H54 (cell line): Measurements from ENCODE around the gene CXCR6.

ENCODE experiments used
- DNase-seq: peaks from one replicate; pipeline ENCODE4 v3.0.0; 2011; ENCODE audit warnings: low spot score, mixed read lengths; ENCODE audit not compliant: insufficient read length
- FAIRE-seq: peaks from 3 replicates; lab custom pipeline; 2011; peaks lifted over from hg19 to GRCh38; lab: Jason Lieb, UNC
- POLR2A ChIP-seq: IDR thresholded peaks from 2 replicates; pipeline ENCODE4 v1.6.1; 2011; ENCODE audit warnings: low read depth, mild to moderate bottlenecking, low read length

Gene CXCR6

DNA sequence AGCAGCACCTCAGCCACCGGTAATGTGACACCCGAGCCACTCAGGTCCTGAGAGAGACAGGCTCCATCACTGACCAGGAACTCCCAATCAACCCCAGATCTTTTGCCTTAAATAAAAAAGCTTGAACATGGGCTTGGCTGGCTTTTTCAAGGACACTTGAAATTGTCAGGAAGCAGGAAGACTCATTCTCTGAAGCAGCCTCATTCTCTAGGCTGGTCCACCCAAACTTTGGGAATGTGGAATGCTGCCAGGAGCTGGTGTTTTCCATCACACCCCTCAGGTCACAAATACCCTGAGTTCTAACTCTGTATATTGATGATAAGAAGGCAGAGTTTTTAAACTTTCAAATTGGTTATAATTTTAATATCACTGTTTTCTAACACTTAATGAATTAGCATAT is 17.0 kb downstream of the CXCR6 start:
- no peak for DNase-seq
- no peak for TF ChIP-seq POLR2A
- FAIRE-seq: no peak

DNA sequence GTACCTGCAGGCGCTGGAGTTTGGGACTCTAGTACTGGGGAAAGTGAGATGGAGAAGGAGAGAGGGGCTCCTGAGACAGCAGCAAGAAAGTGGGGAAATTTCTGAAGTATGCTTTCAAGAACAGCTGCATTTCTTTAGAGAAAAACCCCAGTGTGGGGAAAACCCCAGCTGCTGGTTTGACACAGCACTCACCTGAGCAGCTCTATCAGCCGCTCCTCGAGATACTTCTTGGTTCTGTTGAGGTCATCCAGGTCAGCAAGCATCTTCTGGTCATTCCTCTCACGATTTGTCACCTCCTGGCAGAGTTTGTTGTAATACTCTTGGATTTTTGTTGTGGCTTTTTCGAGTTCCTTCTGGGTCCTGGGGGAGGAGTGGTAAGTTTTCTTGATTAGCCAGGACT is 18.8 kb downstream of the CXCR6 start:
- no peak for FAIRE-seq
- TF ChIP-seq POLR2A: no peak
- DNase-seq: no peak

DNA sequence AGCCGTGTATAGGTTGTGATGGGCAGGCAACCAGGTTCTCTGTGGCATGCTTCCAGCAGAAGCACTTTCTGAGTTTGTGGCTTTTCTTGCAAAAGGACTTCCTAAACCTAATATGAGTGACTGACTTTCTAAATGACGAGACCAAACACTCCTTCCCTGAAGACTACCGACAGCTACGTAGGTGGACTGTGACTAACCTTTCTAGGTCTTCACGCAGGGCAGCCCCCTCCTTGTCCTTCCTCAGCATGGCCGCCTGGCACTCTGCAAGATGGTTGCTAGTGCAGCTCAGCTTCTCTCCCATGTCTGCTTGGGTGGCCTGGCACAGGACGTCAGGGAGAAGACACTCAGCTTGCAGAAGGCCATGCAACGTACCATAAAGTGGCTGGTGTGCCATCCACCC is 20.9 kb downstream of the CXCR6 start:
- FAIRE-seq: no peak
- DNase-seq: no peak
- no peak for TF ChIP-seq POLR2A

DNA sequence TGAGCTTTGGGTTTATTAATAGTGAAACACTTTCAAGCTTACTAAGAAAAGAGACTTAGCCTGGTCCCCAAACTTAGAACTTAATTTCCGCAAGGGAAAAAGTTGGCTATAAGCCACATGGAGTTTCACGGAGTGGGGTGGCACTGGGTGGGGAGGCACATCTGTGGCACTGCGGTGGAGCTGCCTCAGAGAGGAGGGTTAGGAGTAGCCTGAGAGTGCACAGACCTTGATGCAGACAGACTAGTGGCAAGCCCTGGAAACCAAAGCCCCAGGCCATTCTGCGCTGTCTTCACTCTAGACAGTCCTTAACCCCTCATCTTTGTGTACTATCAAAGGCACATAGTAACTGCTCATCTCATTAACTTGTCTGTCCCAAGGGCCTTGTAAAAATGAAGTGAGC is 22.0 kb downstream of the CXCR6 start:
- no peak for TF ChIP-seq POLR2A
- FAIRE-seq (no peak), DNase-seq (no peak)

DNA sequence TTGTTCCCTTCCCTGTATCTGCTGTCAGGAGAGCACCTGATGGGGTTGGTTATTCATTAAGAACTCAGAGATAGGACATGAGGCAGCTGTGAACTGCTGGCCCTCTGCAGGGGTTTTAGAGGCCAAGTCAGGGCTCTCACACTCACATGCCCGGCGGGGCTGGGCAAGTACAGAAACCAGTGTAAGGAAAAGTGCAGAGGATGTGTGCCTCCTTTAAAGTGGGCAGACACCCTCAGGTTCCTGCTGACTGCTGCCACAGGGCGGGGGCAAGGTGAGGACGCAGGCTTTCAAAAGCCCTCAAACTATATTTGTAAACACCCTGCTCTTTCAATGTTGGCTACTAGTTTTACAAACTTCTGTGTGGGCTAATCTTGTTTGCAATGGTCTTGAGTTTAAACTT is 22.4 kb downstream of the CXCR6 start:
- no peak for FAIRE-seq
- no peak for TF ChIP-seq POLR2A
- DNase-seq: no peak

DNA sequence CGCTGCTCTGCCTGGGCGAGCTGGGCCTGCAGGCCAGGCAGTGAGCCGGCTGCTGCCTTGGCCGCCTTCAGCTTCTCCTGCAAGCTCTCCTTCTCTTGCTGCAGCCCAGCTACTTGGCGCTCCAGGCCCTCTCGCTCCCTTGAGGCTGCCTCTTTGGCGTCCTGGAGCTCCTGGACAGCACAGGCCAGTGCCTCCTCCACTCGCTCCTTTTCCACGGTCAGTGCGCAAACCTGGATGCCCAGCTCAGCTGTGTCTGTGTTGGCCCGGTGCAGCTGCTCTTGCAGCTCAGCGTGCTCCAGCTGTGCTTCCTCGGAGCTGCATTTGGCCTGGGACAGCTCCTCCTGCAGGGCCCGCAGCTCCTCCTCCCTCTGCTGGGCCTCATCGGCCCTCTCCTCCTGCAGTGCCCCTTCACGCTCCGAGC is 23.1 kb downstream of the CXCR6 start:
- no peak for DNase-seq
- TF ChIP-seq POLR2A: no peak
- FAIRE-seq: no peak

DNA sequence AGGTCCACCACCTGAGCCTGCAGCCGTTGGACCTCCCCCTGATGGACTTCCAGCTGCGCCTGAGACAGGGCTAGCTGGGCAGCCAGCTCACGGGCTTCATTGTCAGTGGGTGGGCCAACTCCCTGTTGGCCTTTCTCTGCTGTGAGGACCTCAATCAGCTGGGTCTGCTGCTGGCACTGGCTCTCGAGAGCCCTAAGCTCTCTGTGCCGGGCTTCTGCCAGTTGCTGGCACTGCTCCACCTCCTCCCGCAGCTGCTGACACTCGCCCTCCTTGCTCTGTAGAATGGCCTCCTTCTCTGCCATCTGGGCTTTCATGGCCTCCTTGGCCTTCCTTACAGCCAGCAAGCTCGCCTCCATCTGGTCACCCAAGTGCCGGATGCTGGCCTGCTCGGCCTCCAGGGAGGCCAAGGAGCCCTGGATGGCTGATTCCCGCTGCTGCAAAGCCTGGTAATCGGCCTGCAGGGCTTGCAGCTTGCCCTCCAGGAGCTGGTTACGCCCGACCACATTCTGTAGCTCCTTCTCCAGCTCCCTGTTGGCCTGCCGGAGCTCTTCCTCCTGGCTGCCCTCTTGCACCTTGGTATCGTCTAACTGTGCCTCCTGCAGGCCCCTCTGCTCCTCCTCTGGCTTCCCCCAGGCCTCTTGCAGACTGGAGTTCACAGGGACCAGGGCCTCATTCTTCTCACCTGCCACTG is 23.8 kb downstream of the CXCR6 start:
- no peak for FAIRE-seq
- DNase-seq: no peak
- TF ChIP-seq POLR2A: no peak

DNA sequence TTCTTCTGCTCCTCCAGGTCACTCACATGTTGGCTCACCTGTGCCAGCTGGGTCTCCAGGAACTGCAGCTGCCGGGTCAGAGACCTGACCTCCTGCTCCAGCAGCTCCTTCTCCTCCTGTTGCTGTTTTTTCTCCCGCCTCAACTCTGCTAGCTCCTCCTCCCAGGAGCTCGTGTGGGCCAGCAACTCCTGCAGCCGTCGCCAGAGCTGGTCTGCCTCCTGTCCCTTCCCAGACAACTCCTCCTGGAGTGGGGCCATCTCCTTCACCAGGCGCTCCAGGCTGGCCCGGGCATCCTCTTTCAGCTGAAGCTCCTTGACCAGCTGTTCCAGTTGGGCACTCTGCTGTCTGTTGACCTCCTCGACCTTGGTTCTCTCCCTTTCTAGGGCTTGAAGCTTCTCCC is 24.5 kb downstream of the CXCR6 start:
- TF ChIP-seq POLR2A: no peak
- FAIRE-seq: no peak

DNA sequence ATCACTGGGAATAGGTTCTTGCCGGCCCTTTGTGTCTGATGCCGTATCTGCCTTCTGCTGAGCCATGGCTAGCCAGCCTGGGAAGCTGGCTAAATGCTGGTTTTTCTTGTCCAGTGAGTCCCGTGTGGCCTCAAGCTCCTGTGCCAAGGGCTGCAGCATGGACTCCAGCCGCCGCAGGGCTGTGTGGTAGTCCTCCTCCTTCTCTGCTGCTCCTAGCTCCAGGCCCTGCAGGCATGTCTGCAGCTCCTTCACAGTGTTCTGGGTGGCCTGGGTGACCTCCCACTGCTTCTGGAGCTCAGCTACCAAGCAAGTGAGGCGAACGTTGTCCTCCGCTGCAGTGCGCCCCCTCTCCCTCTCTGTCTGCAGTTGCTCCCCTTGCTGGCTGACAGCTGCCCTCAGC is 24.9 kb downstream of the CXCR6 start:
- no peak for DNase-seq
- FAIRE-seq: no peak
- no peak for TF ChIP-seq POLR2A

More for the DNA sequence above, 24.5 kb downstream of the CXCR6 start:
- DNase-seq: no peak

DNA sequence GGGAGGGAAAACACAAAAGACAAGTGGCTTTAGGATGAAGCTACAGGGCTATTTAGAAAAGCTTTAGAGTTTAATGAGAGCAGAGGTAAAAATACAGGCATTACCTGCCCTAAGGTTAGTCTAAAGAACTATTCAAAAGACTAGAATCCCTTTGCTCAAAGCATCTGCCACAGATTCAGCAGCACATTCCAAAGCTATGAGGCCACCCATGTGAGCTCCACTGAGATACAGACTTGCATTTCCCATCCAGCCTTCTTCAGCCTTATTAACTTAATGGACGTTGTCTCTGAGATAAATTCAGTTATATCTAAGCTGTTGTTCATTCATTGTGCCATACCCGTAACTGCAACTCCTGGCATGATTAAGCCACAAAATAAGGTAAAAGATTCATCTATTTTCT is 25.4 kb downstream of the CXCR6 start:
- TF ChIP-seq POLR2A: no peak
- peak; percentile 42 for DNase-seq
- FAIRE-seq: no peak

DNA sequence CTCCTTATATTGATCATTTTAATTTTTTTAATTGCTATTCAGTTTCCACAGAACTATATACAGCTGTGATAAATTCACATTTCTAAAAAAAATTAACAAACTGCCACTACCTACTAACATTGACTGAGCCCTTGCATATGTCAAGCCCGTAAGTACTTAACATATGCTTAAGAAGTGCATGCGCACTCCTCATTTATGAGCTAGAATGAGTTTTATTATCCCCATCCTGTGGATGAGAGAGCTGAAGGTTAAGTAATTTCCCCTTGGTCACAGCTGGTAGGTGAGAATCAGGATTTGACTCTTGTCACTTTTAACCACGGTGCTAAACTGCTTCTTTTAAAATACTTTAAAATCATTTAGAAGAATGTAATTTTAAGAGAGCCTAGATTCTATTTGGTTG is 25.9 kb downstream of the CXCR6 start:
- DNase-seq (no peak), FAIRE-seq (no peak)
- no peak for TF ChIP-seq POLR2A

DNA sequence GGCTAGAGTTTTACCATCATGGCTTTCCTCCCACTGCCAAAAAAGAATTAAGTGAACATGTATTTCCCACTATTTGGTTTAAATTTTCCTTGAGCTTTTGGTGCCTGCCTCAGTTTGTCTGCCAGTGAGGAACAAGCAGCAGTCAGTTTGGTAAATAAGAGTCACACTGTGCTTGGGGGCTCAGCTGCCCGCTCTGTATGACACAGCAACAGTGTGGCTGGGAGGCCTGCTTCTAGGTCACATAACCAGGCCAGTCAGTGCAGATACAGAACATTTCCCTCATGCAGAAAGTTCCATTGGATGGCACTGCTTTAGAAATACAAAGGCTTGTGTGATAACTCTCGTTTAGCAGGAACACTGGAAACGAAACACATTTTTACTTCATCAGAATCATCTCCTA is 26.7 kb downstream of the CXCR6 start:
- DNase-seq (no peak), FAIRE-seq (no peak)
- no peak for TF ChIP-seq POLR2A

DNA sequence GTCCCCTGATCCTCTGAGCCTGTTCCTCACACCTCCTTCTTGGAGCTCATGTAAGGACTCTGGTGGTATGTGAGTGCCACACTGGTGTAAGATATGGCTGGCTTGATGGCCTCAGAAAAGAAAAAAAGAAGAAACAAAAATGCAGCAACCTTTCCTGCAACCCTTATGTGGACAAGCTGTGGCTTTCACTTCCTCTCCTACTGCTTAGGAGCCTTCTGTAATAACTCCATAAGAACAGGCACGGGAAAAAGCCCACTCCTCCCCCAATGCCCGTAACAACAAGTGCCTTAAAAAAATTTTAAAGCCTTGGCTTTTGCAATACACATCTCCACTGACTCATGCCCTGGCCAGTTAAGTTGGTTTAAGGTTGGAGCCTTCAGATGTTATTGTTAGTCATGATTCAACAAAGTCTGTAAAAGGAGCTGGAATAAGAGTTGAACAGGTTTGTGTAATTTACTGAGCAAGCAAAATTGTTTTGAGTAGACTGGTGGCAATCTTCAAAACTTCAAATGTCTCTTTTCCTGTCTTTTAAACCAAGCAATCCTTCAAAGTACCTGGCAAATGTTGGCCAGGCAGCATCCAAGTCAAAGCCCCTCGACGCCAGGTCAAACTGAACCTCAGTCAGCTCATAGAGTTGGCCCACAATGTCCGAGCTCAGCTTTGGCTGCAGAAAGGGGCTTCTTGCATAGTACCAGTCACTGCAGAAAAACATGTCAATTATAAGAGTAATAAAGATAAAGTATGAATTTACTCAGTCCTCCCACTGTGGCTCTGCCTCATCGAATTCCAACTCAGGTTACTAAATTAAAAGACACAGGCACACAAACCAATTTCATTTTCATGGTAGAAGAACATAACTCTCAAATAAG is 29.5 kb downstream of the CXCR6 start:
- peak; percentile 78 for FAIRE-seq
- no peak for TF ChIP-seq POLR2A
- DNase-seq: peak; percentile 63

DNA sequence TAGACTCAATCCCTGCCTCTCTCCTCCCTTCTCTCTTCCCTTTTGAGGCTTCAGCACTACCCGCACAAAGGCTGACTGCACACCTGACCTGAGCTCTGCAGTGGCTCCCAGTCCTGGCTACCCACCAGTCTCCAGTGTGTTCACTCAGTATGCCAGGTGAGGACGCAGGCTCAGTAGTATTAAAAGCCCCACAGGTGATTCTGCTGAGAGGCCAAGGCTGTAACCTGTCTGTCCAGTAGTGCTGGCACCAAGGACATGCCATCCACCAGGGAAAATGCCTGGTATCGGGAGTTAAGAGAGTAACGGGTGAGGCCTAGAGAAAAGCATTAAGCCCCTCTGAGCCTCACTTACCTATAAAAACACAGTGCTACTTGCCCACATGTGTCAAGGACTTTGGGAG is 31.4 kb downstream of the CXCR6 start:
- DNase-seq (no peak), FAIRE-seq (no peak)
- no peak for TF ChIP-seq POLR2A

DNA sequence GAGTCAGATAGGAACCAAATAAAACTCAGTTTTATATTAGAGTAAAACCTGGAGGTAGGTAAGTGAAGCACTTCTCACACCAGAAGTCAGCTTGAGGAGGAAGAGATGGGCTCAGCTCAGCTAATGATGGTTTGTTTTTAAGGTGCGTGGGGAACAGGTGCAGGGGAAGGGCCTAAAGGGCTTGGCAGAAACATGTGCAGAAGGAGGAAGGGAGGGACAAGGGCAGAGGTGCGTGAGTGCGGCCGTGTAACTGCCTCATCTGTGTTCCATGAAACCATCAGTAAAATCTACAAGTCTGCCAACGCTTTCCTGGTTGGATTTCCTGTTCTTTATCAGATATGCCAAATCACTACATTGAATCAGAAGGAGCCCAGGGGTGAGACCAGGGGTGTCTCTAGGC is 32.4 kb downstream of the CXCR6 start:
- no peak for TF ChIP-seq POLR2A
- FAIRE-seq (no peak), DNase-seq (no peak)
